SK-N-SH (cell line): ENCODE data around the gene ACTR2. TPM values are rescaled to one million over a fixed set of nuclear protein-coding genes. Genes with fewer than 3 reads are reported as not detected.
A peak's percentile ranks its signal among the peaks of the same experiment; 100 is the strongest.

Experiments used
- CTCF ChIA-PET: fragments of 300-600, 350-600 bp; formaldehyde crosslinking; extraction: SDS; loops from one replicate; lab custom pipeline; 2021; lab: Yijun Ruan, JAX
- POLR2A ChIA-PET: fragments of 350-600 bp; sonication (Branson Sonifier 250); formaldehyde crosslinking; extraction: SDS; loops from one replicate; lab custom pipeline; 2020; ENCODE audit warnings: antibody characterized with exemption, inconsistent platforms; lab: Yijun Ruan, JAX
- DNase-seq: peaks from one replicate; pipeline ENCODE4 v3.0.0; 2012
- H2AFZ ChIP-seq: fragments of 200-600 bp; sonication (generic); 2 replicates; pipeline ENCODE4 v1.8.1; 2016; ENCODE audit warnings: antibody characterized with exemption, mild to moderate bottlenecking, low read depth
- H3F3A ChIP-seq: fragments of 200-600 bp; sonication (generic); replicated peaks from 2 replicates; pipeline ENCODE3; 2016; ENCODE audit warnings: antibody characterized with exemption, mild to moderate bottlenecking; ENCODE audit not compliant: insufficient read depth
- H3K27ac ChIP-seq, 2 experiments: fragments of 200-500 bp in 1 of 2; fragments of 200-600 bp in 1 of 2; sonication (Bioruptor generic) in 1 of 2; sonication (generic), shearing (Covaris generic) in 1 of 2; 2 replicates each; pipeline versions ENCODE4 v1.5.1 to v1.6.1; 2014 to 2016; ENCODE audit warnings: low read depth in 2 of 2, inconsistent platforms in 1 of 2, low read length in 1 of 2, mild to moderate bottlenecking in 1 of 2, mixed read lengths in 1 of 2
- H3K27me3 ChIP-seq: fragments of 200-600 bp; sonication (generic), shearing (Covaris generic); 2 replicates; pipeline ENCODE4 v1.6.1; 2016; ENCODE audit warnings: mixed run types; ENCODE audit not compliant: insufficient read depth
- H3K36me3 ChIP-seq, 2 experiments: fragments of 200-500 bp in 1 of 2; fragments of 200-600 bp in 1 of 2; sonication (Bioruptor generic) in 1 of 2; sonication (generic) in 1 of 2; replicated peaks in 1 of 2; 2 replicates each; pipeline versions ENCODE3 to v1.5.1; 2014 to 2016; ENCODE audit warnings: low read length in 1 of 2, mild to moderate bottlenecking in 1 of 2; ENCODE audit not compliant: insufficient read depth in 2 of 2, control insufficient read depth in 1 of 2
- H3K4me1 ChIP-seq, 2 experiments: fragments of 200-500 bp in 1 of 2; fragments of 200-600 bp in 1 of 2; sonication (Bioruptor generic) in 1 of 2; sonication (generic), shearing (Covaris generic) in 1 of 2; 2 replicates each; pipeline versions ENCODE4 v1.5.1 to v1.6.1; 2014 to 2016; ENCODE audit warnings: low read depth in 1 of 2, low read length in 1 of 2, mixed run types in 1 of 2; ENCODE audit not compliant: insufficient read depth in 2 of 2, control insufficient read depth in 1 of 2
- H3K4me2 ChIP-seq: fragments of 200-600 bp; sonication (generic), shearing (Covaris generic); 2 replicates; pipeline ENCODE4 v1.6.1; 2017; ENCODE audit warnings: mixed run types
- H3K4me3 ChIP-seq, 2 experiments: fragments of 200-500 bp in 1 of 2; fragments of 200-600 bp in 1 of 2; sonication (Bioruptor generic) in 1 of 2; sonication (generic), shearing (Covaris generic) in 1 of 2; 2 replicates each; pipeline versions ENCODE4 v1.5.1 to v1.8.1; 2014 to 2016; ENCODE audit warnings: low read depth in 2 of 2, inconsistent platforms in 1 of 2, low read length in 1 of 2, mild to moderate bottlenecking in 1 of 2, mixed read lengths in 1 of 2, moderate library complexity in 1 of 2
- H3K79me2 ChIP-seq: fragments of 200-600 bp; sonication (generic); 2 replicates; pipeline ENCODE4 v1.8.1; 2017; ENCODE audit warnings: mild to moderate bottlenecking; ENCODE audit not compliant: insufficient read depth
- H3K9ac ChIP-seq: fragments of 200-600 bp; sonication (generic); 2 replicates; pipeline ENCODE4 v1.6.1; 2017; ENCODE audit warnings: mixed run types
- H3K9me2 ChIP-seq: fragments of 200-600 bp; sonication (generic); 2 replicates; pipeline ENCODE4 v1.6.1; 2017; ENCODE audit warnings: mixed run types
- H3K9me3 ChIP-seq: fragments of 200-600 bp; sonication (generic); 2 replicates; pipeline ENCODE4 v1.6.1; 2017; ENCODE audit warnings: mixed run types, mild to moderate bottlenecking, moderate library complexity
- H4K20me1 ChIP-seq: fragments of 200-600 bp; sonication (generic); 2 replicates; pipeline ENCODE4 v1.6.1; 2017; ENCODE audit warnings: mild to moderate bottlenecking, mixed run types; ENCODE audit not compliant: insufficient read depth
- ELF1 ChIP-seq: IDR thresholded peaks from 2 replicates; pipeline ENCODE4 v1.4.0; 2012
- EP300 ChIP-seq, 2 experiments: IDR thresholded peaks; 2 replicates each; pipeline versions ENCODE4 v1.4.0 to v1.6.1; 2012; ENCODE audit warnings: borderline replicate concordance in 1 of 2, low read depth in 1 of 2, low read length in 1 of 2
- FOSL2 ChIP-seq: IDR thresholded peaks from 2 replicates; pipeline ENCODE4 v1.4.0; 2012; ENCODE audit warnings: low read depth, mild to moderate bottlenecking, moderate library complexity, borderline replicate concordance
- FOXM1 ChIP-seq: IDR thresholded peaks from 2 replicates; pipeline ENCODE4 v1.4.0; 2012; ENCODE audit warnings: low read depth, mild to moderate bottlenecking
- GATA2 ChIP-seq: sonication (generic); formaldehyde crosslinking; IDR thresholded peaks from 2 replicates; pipeline ENCODE4 v1.5.0; 2020; ENCODE audit warnings: mild to moderate bottlenecking, missing genetic modification reagents
- JUND ChIP-seq: IDR thresholded peaks from 2 replicates; pipeline ENCODE4 v1.4.0; 2012
- NFIC ChIP-seq: IDR thresholded peaks from 2 replicates; pipeline ENCODE4 v1.4.0; 2012; ENCODE audit warnings: borderline replicate concordance
- NRF1 ChIP-seq: IDR thresholded peaks from 2 replicates; pipeline ENCODE4 v1.6.1; 2012; ENCODE audit warnings: low read depth, mild to moderate bottlenecking, low read length
- REST ChIP-seq: IDR thresholded peaks from 2 replicates; pipeline ENCODE4 v1.6.1; 2012; ENCODE audit warnings: mild to moderate bottlenecking, low read depth, low read length, moderate library complexity
- RXRA ChIP-seq: IDR thresholded peaks from 2 replicates; pipeline ENCODE4 v1.4.0; 2012; ENCODE audit warnings: low read depth, mild to moderate bottlenecking, borderline replicate concordance
- TAF1 ChIP-seq: IDR thresholded peaks from 2 replicates; pipeline ENCODE4 v1.6.1; 2012; ENCODE audit warnings: low read depth, mild to moderate bottlenecking, low read length, moderate library complexity, borderline replicate concordance
- TCF12 ChIP-seq: IDR thresholded peaks from 2 replicates; pipeline ENCODE4 v1.4.0; 2012
- TEAD4 ChIP-seq: IDR thresholded peaks from 2 replicates; pipeline ENCODE4 v1.4.0; 2012; ENCODE audit warnings: mild to moderate bottlenecking, borderline replicate concordance; ENCODE audit not compliant: insufficient read depth
- USF1 ChIP-seq: IDR thresholded peaks from 2 replicates; pipeline ENCODE4 v1.4.0; 2012; ENCODE audit warnings: low read depth, borderline replicate concordance
- YY1 ChIP-seq: IDR thresholded peaks from 2 replicates; pipeline ENCODE4 v1.4.0; 2012; ENCODE audit warnings: low read depth, mild to moderate bottlenecking
- WGBS: methylation state at CpG from one replicate; pipeline ENCODE4 v1.1.6; 2017; ENCODE audit warnings: low lambda C conversion rate; 5-methylcytosine and 5-hydroxymethylcytosine counted together
- polyA plus RNA-seq, 3 experiments: library from polyadenylated mRNA; depleted of rRNA; stranded (reverse); fragments of >200 nt; gene quantifications; 2 replicates each; pipeline ENCODE4 v1.2.3, GENCODE V29; 2012
- TF ChIP-seq, protein P1 (sequence below): fragments of 200-600 bp; sonication (generic); IDR thresholded peaks from 2 replicates; pipeline ENCODE4 v1.6.1; 2017; ENCODE audit warnings: antibody characterized with exemption, mild to moderate bottlenecking, moderate library complexity
- TF ChIP-seq, protein P2 (sequence below): IDR thresholded peaks from 2 replicates; pipeline ENCODE4; 2012
- TF ChIP-seq, protein P3 (sequence below): fragments of 150-350 bp; IDR thresholded peaks from 2 replicates; pipeline ENCODE4 v1.6.1; 2017; ENCODE audit warnings: antibody characterized with exemption, low read length, low read depth, borderline replicate concordance
- TF ChIP-seq, protein P4 (sequence below): IDR thresholded peaks from 2 replicates; pipeline ENCODE4 v1.4.0; 2012; ENCODE audit warnings: low read depth

The ACTR2 gene
- polyA plus RNA-seq, 1 of the 3 experiments (the other 2 are of a cell fraction): 53.0 TPM

DNA sequence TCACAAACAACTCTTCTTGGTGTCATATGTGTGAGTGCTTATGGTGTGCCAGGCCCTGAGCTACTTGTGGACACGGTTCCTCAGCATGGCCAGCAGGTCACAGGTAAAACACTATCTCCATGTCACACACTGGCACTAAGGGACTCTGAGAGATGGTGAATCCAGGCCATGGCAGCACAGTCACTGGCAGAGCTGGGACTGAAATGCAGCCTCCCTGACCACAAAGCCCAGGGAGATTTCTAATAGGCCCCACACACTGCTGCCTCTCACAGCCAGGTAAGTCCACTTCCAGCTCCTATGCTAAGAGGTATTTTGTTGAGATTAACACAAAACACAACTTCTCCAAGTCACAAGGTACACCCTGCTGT lies 92.0 kb downstream of the ACTR2 start (continued):
- no peak for TF ChIP-seq REST
- TF ChIP-seq, protein P1, sequence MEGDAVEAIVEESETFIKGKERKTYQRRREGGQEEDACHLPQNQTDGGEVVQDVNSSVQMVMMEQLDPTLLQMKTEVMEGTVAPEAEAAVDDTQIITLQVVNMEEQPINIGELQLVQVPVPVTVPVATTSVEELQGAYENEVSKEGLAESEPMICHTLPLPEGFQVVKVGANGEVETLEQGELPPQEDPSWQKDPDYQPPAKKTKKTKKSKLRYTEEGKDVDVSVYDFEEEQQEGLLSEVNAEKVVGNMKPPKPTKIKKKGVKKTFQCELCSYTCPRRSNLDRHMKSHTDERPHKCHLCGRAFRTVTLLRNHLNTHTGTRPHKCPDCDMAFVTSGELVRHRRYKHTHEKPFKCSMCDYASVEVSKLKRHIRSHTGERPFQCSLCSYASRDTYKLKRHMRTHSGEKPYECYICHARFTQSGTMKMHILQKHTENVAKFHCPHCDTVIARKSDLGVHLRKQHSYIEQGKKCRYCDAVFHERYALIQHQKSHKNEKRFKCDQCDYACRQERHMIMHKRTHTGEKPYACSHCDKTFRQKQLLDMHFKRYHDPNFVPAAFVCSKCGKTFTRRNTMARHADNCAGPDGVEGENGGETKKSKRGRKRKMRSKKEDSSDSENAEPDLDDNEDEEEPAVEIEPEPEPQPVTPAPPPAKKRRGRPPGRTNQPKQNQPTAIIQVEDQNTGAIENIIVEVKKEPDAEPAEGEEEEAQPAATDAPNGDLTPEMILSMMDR: no peak
- no peak for TF ChIP-seq JUND
- no peak for TF ChIP-seq EP300 (IDR thresholded peaks at IDR 0.05; ENCODE audit: borderline replicate concordance in 1 of 2, low read depth in 1 of 2, low read length in 1 of 2)

- Histone ChIP-seq H2AFZ (peak overlapping the region; percentile 18; the same call in 1 of the 2 replicates), H3K36me3 (peaks cover 13% of the 10 kb centered on the region in 2 experiments), H3K9me2 (no peaks in the 10 kb centered on the region), H3F3A (peaks cover 29% of the 10 kb centered on the region), H3K4me1 (peaks cover 0 to 13% of the 10 kb centered on the region in 2 experiments; a peak in 2 of 4 replicates), H3K27me3 (no peaks in the 10 kb centered on the region), H3K9me3 (no peaks in the 10 kb centered on the region), H3K4me2 (peak overlapping the region; percentile 52), H3K27ac (peak overlapping the region in 1 of 2 experiments; percentile 87; a peak in 2 of 4 replicates), H3K79me2 (peaks cover 45% of the 10 kb centered on the region), H3K9ac (peak overlapping the region; percentile 43; the same call in 1 of the 2 replicates), H3K4me3 (peak overlapping the region in 1 of 2 experiments; percentile 15; a peak in 1 of 4 replicates), H4K20me1 (peaks cover 9% of the 10 kb centered on the region; the same call in 1 of the 2 replicates)
- ChIA-PET POLR2A (no interaction called here), CTCF (interaction anchor here (0.9 to 1.7 kb wide), 4 partner anchors 9 to 51 kb away, joined by 3 to 5 read pairs (median 4); no protein-coding TSS in a partner anchor)
- no peak for DNase-seq
- 48% methylated on average over 9 of the region's 9 CpGs for WGBS
- TF ChIP-seq RXRA (peak; percentile 45; the same call in 1 of the 2 replicates), USF1 (no peak), NFIC (no peak; the same call in 1 of the 2 replicates), TAF1 (0 out of 2 replicates have a peak, but pooled peaks have one; percentile 18), FOSL2 (peak; percentile 79; the same call in 1 of the 2 replicates), NRF1 (no peak), TCF12 (peak; percentile 51), YY1 (no peak), TEAD4 (peak; percentile 45; the same call in 1 of the 2 replicates), GATA2 (CRISPR knock-in tag) (no peak), FOXM1 (no peak), ELF1 (no peak)
- TF ChIP-seq, protein P2, sequence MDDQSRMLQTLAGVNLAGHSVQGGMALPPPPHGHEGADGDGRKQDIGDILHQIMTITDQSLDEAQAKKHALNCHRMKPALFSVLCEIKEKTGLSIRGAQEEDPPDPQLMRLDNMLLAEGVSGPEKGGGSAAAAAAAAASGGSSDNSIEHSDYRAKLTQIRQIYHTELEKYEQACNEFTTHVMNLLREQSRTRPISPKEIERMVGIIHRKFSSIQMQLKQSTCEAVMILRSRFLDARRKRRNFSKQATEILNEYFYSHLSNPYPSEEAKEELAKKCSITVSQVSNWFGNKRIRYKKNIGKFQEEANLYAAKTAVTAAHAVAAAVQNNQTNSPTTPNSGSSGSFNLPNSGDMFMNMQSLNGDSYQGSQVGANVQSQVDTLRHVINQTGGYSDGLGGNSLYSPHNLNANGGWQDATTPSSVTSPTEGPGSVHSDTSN: no peak
- TF ChIP-seq, protein P3, sequence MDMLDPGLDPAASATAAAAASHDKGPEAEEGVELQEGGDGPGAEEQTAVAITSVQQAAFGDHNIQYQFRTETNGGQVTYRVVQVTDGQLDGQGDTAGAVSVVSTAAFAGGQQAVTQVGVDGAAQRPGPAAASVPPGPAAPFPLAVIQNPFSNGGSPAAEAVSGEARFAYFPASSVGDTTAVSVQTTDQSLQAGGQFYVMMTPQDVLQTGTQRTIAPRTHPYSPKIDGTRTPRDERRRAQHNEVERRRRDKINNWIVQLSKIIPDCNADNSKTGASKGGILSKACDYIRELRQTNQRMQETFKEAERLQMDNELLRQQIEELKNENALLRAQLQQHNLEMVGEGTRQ: no peak
- TF ChIP-seq, protein P4, sequence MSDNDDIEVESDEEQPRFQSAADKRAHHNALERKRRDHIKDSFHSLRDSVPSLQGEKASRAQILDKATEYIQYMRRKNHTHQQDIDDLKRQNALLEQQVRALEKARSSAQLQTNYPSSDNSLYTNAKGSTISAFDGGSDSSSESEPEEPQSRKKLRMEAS: peak; percentile 12; the same call in 1 of the 2 replicates
These were observed 92.6 kb downstream of the ACTR2 start for GRCh38 chr2:65320042-65320725.
